Activated CD4-positive, alpha-beta T cell treated with anti-CD3 and anti-CD28 coated beads, Interleukin-2, amount 10 ng/mL, durations not matched to agents 7 days and 5 days (primary cell): ENCODE results near the gene SYNJ2. TPM values are rescaled to one million over a fixed set of nuclear protein-coding genes. Genes with fewer than 3 reads are reported as not detected.

Experiments
- CTCF ChIA-PET: fragments of 350-600 bp; sonication (Branson Sonifier 250); formaldehyde crosslinking; loops from one replicate; lab custom pipeline; 2021; ENCODE audit warnings: antibody characterized with exemption; lab: Charles Lee
- POLR2A ChIA-PET: fragments of 350-600 bp; sonication (Branson Sonifier 250); formaldehyde crosslinking; loops from one replicate; lab custom pipeline; 2021; ENCODE audit warnings: antibody characterized with exemption; lab: Charles Lee
- DNase-seq: peaks from one replicate; pipeline ENCODE4 v3.0.0-alpha.2; 2020
- H3K27ac Mint-ChIP-seq: one replicate; pipeline ENCODE4 v1.8.0; 2021; ENCODE audit warnings: mild to moderate bottlenecking, moderate library complexity, mixed read lengths
- H3K27me3 Mint-ChIP-seq: one replicate; pipeline ENCODE4 v1.8.0; 2021; ENCODE audit warnings: mixed read lengths
- H3K36me3 Mint-ChIP-seq: one replicate; pipeline ENCODE4 v1.8.0; 2021; ENCODE audit warnings: low read depth, mixed read lengths
- H3K4me1 Mint-ChIP-seq: one replicate; pipeline ENCODE4 v1.8.0; 2021; ENCODE audit warnings: mixed read lengths
- H3K4me3 Mint-ChIP-seq: one replicate; pipeline ENCODE4 v1.8.0; 2021; ENCODE audit warnings: mild to moderate bottlenecking, moderate library complexity, mixed read lengths
- H3K9me3 Mint-ChIP-seq: one replicate; pipeline ENCODE4 v1.8.0; 2021; ENCODE audit warnings: mixed read lengths
- total RNA-seq, 2 experiments: library from RNA; stranded (reverse); gene quantifications; one replicate each; pipeline ENCODE4 v1.2.3, GENCODE V29; 2021

The SYNJ2 gene
- total RNA-seq, 2 experiments from 2014 or later: 35.8 to 39.0 TPM

- DNase-seq: no peak
- H3K36me3 Mint-ChIP-seq: peaks cover 16% of the 10 kb centered on the region
Measured at GRCh38 chr6:158115102-158115501, 133.4 kb downstream of the SYNJ2 start.

GRCh38 chr6:158115508-158115907, 133.8 kb downstream of the SYNJ2 start:
- no peak for DNase-seq
- no peak overlapping the region for H3K4me3 Mint-ChIP-seq
- no peaks in the 10 kb centered on the region for H3K9me3 Mint-ChIP-seq
- H3K27ac Mint-ChIP-seq: no peak overlapping the region
- POLR2A ChIA-PET: no interaction called here
- H3K27me3 Mint-ChIP-seq: no peaks in the 10 kb centered on the region
- CTCF ChIA-PET: interaction anchor here (1.7 kb wide), 1 partner anchor 10 kb away, joined by 3 read pairs; no protein-coding TSS in a partner anchor
- no peaks in the 10 kb centered on the region for H3K4me1 Mint-ChIP-seq
- peaks cover 16% of the 10 kb centered on the region for H3K36me3 Mint-ChIP-seq

More at GRCh38 chr6:158115102-158115501, 133.4 kb downstream of the SYNJ2 start:
- H3K27ac Mint-ChIP-seq: no peak overlapping the region
- H3K4me1 Mint-ChIP-seq: no peaks in the 10 kb centered on the region
- ChIA-PET CTCF (interaction anchor here (1.7 kb wide), 1 partner anchor 10 kb away, joined by 3 read pairs; no protein-coding TSS in a partner anchor), POLR2A (no interaction called here)
- H3K9me3 Mint-ChIP-seq: no peaks in the 10 kb centered on the region
- no peaks in the 10 kb centered on the region for H3K27me3 Mint-ChIP-seq
- no peak overlapping the region for H3K4me3 Mint-ChIP-seq

- CTCF ChIA-PET: no interaction called here
- no peaks in the 10 kb centered on the region for H3K27me3 Mint-ChIP-seq
- POLR2A ChIA-PET: no interaction called here
- no peak overlapping the region for H3K4me3 Mint-ChIP-seq
- no peaks in the 10 kb centered on the region for H3K9me3 Mint-ChIP-seq
- no peak for DNase-seq
- no peak overlapping the region for H3K27ac Mint-ChIP-seq
- H3K4me1 Mint-ChIP-seq: no peaks in the 10 kb centered on the region
- peaks cover 6% of the 10 kb centered on the region for H3K36me3 Mint-ChIP-seq
Measured at GRCh38 chr6:158118886-158119285, 137.2 kb downstream of the SYNJ2 start.

- POLR2A ChIA-PET: no interaction called here
Measured at GRCh38 chr6:158121335-158121734, 139.7 kb downstream of the SYNJ2 start.

GRCh38 chr6:158122048-158122447, 140.4 kb downstream of the SYNJ2 start:
- no peak for DNase-seq
- no peaks in the 10 kb centered on the region for H3K9me3 Mint-ChIP-seq
- H3K27ac Mint-ChIP-seq: no peak overlapping the region
- no peaks in the 10 kb centered on the region for H3K27me3 Mint-ChIP-seq
- POLR2A ChIA-PET: no interaction called here
- CTCF ChIA-PET: interaction anchor here (0.6 kb wide), 1 partner anchor 764 kb away, joined by 3 read pairs; no protein-coding TSS in a partner anchor
- peaks cover 8% of the 10 kb centered on the region for H3K36me3 Mint-ChIP-seq
- H3K4me3 Mint-ChIP-seq: no peak overlapping the region
- H3K4me1 Mint-ChIP-seq: no peaks in the 10 kb centered on the region

More at GRCh38 chr6:158121335-158121734, 139.7 kb downstream of the SYNJ2 start:
- Mint-ChIP-seq H3K27ac (no peak overlapping the region), H3K36me3 (peaks cover 6% of the 10 kb centered on the region), H3K4me3 (no peak overlapping the region), H3K4me1 (no peaks in the 10 kb centered on the region), H3K27me3 (no peaks in the 10 kb centered on the region), H3K9me3 (no peaks in the 10 kb centered on the region)
- DNase-seq: no peak
- CTCF ChIA-PET: interaction anchor here (0.6 kb wide), 1 partner anchor 763 kb away, joined by 3 read pairs; no protein-coding TSS in a partner anchor

GRCh38 chr6:158124288-158124687, 142.6 kb downstream of the SYNJ2 start:
- Mint-ChIP-seq H3K27ac (no peak overlapping the region), H3K4me3 (no peak overlapping the region), H3K9me3 (no peaks in the 10 kb centered on the region), H3K27me3 (no peaks in the 10 kb centered on the region), H3K36me3 (peaks cover 8% of the 10 kb centered on the region), H3K4me1 (no peaks in the 10 kb centered on the region)
- no peak for DNase-seq
- CTCF ChIA-PET: interaction anchor here (0.7 kb wide), 1 partner anchor 55 kb away, joined by 3 read pairs; no protein-coding TSS in a partner anchor
- POLR2A ChIA-PET: no interaction called here

- Mint-ChIP-seq H3K4me3 (no peak overlapping the region), H3K36me3 (peaks cover 8% of the 10 kb centered on the region), H3K4me1 (no peaks in the 10 kb centered on the region), H3K27ac (no peak overlapping the region), H3K27me3 (no peaks in the 10 kb centered on the region), H3K9me3 (no peaks in the 10 kb centered on the region)
- ChIA-PET CTCF (interaction anchor here (1.4 kb wide), 1 partner anchor 14 kb away, joined by 3 read pairs; no protein-coding TSS in a partner anchor), POLR2A (no interaction called here)
- DNase-seq: no peak
Measured at GRCh38 chr6:158125271-158125670, 143.6 kb downstream of the SYNJ2 start.

GRCh38 chr6:158131926-158132325, 150.3 kb downstream of the SYNJ2 start:
- CTCF ChIA-PET: no interaction called here
- Mint-ChIP-seq H3K4me1 (no peaks in the 10 kb centered on the region), H3K4me3 (no peak overlapping the region), H3K27me3 (no peaks in the 10 kb centered on the region), H3K9me3 (no peaks in the 10 kb centered on the region), H3K36me3 (no peaks in the 10 kb centered on the region), H3K27ac (no peak overlapping the region)
- peak; percentile 38 for DNase-seq
- POLR2A ChIA-PET: no interaction called here

GRCh38 chr6:158142789-158143188, 161.1 kb downstream of the SYNJ2 start:
- Mint-ChIP-seq H3K9me3 (no peaks in the 10 kb centered on the region), H3K27me3 (no peaks in the 10 kb centered on the region), H3K36me3 (peaks cover 19% of the 10 kb centered on the region), H3K4me3 (no peak overlapping the region), H3K4me1 (peaks cover 7% of the 10 kb centered on the region), H3K27ac (no peak overlapping the region)
- ChIA-PET POLR2A (no interaction called here), CTCF (interaction anchor here (0.7 kb wide), 1 partner anchor 604 kb away, joined by 5 read pairs; no protein-coding TSS in a partner anchor)
- no peak for DNase-seq

- Mint-ChIP-seq H3K9me3 (no peaks in the 10 kb centered on the region), H3K27ac (no peak overlapping the region), H3K4me3 (no peak overlapping the region), H3K36me3 (peaks cover 18% of the 10 kb centered on the region), H3K27me3 (no peaks in the 10 kb centered on the region), H3K4me1 (peaks cover 4% of the 10 kb centered on the region)
- DNase-seq: no peak
- POLR2A ChIA-PET: no interaction called here
- CTCF ChIA-PET: no interaction called here
Measured at GRCh38 chr6:158143700-158144099, 162.0 kb downstream of the SYNJ2 start.

Other genes with a start within 250 kb of the SYNJ2 start
- gene SNX9, start 158.6 kb upstream of the SYNJ2 start, total RNA-seq: 10 to 100 TPM in 1 of 2 experiments, 1 to 10 TPM in 1; 9.4 to 10.7 TPM
- gene SERAC1, start 186.4 kb downstream of the SYNJ2 start, total RNA-seq: 1 to 10 TPM; 4.5 TPM
- 10 to 100 TPM; 20.2 to 20.3 TPM for gene GTF2H5, start 186.5 kb downstream of the SYNJ2 start, total RNA-seq